GM19025 (cell line): ENCODE results near the gene CMTM1.
"Not testable (repeated sequence)": the region's sequence is repeated elsewhere in the genome, so short reads cannot be mapped to it uniquely, and the experiment has no call there.

Experiments used
- ATAC-seq: cut with Tn5 transposase; IDR thresholded peaks from one replicate; pipeline ENCODE4 v1.9.1; 2021; ENCODE audit warnings: mild to moderate bottlenecking, low read depth, moderate library complexity; ENCODE audit not compliant: unreplicated experiment

Gene CMTM1

DNA sequence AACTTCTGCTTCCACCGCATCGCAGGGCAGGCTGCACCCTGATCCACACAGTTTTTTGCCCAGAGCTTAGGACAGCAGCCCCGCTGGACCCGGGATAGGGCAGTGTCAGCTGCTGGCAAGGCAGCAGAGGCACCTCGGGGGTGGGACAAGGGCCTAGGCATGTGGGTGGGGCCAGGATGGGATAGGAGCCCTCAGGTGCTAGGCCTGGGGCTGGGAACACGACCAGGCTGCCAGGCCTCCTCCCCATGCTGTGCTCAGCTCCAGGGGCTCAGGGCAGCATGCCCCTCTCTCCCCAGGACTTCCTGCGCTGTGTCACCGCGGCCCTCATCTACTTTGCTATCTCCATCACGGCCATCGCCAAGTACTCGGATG is 42.9 kb downstream of the CMTM1 start:
- no peak for ATAC-seq

- no peak for ATAC-seq
Measured at GRCh38 chr16:66610111-66610820, 44.0 kb downstream of the CMTM1 start.

- not testable (repeated sequence) for ATAC-seq
Measured at GRCh38 chr16:66611911-66612310, 45.7 kb downstream of the CMTM1 start.

DNA sequence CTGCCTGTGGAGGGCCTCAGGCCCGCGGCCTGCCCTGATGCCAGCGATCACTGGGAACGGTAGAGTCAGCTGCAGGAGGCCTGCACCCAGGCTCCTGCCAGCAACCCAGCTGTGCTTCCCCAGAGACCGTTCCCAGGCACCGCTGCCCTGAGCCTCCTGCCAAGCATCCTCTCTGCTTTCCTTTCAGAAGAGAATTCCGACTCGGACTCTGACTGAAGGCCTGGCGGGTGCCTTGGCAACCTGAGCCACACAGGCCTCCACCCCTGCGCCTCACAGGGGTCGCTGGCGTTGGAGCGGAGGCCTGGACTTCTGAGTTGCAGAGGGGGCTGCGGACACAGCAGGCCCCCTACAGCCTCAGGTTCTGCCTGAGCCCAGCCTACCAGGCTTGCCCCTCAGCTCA is 46.2 kb downstream of the CMTM1 start:
- ATAC-seq = no peak

DNA sequence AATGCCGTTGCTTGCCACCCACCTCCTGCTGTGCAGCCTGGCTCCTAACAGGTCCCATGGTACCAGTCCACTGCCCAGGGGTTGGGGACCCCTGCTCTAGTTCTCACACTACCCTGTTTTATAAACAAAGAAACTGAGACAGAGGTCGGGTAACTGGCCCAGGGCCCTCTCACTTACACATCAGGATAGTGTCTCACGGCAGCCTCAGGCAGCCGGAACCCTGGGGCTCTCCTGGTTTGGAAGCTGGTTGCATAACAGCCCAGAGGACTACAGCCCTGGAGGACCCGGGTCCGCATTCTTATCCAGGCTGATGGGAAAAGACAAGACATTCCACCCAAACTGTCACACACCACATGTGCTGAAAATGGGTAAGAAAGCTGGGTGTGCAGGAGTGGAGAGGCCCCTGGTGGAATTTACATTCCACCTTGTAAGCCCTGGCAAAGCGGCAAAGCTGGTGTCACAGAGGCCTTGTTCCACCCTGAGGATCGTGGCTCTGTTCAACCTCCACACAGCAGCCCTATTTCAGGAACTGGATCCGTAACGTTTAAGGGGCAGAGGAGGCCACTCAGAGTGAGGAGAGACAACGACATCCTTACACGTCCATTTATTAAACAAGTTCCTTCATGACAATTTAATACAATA is 48.0 kb downstream of the CMTM1 start:
- ATAC-seq = no peak

DNA sequence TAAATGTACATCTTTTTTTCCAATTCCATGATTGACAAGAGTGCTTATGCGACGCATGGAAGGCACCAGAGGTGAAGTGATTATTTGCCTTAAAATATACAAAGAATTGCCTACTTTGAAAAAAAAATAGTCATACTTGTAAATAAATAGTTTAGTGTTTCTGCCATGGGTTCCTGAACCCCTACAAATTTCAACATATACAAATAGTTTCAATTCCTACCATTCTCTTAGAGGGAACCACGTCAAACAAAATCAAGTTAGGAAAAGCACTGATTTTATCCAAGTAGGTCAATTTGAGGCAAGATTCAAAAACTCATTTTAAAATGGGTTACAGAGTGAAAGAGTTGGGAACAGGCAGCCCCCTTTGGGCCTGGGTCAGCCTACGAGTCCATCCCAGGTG is 49.9 kb downstream of the CMTM1 start:
- no peak for ATAC-seq

DNA sequence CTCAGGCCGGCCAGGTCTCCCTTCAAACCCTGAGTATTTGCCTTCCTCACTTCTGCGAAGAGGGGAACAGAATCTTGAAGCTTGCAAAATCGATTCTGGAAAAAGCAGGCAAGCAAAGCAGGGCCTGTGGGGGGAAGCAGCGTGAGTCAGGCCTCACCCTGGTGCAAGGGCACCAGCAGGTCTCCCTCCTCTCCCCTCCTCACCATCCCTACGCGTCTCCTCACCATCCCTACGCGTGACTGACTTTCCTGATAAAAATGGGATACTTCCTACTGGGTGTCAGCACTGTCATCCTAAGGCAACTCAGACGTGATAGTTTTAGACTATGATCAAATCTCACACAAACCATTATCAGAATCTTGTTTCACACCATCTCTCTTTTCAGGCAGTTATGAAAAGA is 50.4 kb downstream of the CMTM1 start:
- ATAC-seq = no peak

GRCh38 chr16:66617010-66617434 is 50.8 kb downstream of the CMTM1 start:
- ATAC-seq = no peak

GRCh38 chr16:66617728-66618127 is 51.5 kb downstream of the CMTM1 start:
- ATAC-seq = no peak

- no peak for ATAC-seq
Measured at GRCh38 chr16:66618588-66619375, 52.5 kb downstream of the CMTM1 start.

DNA sequence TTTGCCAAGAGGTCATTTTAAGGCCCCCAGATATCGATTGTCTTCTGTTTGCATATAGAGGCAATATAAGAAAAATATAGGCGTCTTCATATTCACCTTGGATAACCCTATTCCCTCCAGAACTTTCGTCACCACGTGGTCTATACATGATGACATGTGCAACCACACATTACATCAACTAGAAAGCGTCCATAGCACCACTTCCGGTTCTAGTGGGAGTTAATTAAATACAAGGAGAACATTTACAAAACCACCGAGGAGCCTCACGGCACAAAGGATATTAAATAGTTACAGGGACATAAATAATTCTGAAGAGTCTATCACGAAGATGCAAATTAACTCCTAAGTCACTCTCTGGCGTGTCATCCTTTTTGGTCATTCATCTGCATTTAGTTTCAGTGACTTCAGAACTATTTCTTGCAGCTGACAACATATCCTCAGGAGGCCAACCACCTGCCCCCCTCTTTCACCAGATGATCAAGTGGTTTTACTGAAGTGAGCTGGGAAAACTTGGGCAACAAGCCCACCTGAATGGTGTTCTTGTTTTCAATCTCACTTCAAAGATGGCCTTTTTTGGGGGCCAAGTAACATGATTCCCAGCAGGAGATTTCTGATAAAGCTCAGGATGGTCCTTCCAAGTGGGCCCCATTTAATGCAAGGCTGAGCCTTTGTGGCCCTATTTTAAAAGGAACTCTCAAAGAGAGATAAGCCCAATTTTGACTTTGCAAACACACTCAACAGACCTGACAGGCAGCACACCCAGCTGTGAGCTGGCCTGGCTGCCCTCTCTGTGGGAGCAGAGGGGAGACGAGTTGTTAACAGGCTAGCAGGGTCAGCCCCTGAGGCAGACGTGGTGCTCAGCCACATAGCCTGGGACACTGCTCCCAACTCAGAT is 53.5 kb downstream of the CMTM1 start:
- no peak for ATAC-seq

DNA sequence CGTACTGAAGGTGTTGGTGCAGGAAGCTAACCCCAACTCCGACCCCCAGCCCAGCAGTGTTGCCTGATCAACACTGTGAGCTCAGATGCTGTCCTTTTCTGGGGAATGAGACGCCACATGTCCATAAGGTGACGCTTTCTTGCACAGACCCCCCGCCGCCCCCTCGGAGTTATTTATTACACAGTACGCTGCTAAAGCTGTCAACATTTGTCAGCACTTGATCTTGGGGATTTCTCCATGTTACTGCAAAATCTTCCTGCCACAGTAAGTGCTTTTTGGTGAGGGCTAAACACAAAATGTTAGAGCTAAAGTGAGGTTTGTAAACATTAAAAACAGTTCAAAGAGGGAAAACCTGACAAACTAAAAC is 54.2 kb downstream of the CMTM1 start:
- no peak for ATAC-seq

DNA sequence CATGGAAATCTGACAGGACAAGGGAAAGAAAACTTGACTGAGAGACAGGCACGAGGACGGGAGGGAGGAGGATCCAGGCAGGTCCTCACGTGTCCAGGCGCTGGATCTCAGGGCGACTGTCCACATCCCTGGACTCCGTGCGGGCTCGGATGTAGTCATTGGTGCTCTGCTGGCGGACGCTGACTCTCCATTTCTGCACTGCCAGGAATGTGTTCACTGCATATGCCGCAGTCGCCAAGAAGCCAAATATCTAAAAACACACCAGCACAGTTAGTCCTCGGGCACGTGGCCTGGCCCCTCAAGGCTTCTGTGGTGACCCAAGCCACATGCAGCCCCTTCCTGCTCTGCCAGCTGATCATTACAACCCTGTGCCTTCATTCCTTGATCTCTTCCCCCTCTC is 55.7 kb downstream of the CMTM1 start:
- ATAC-seq = no peak

GRCh38 chr16:66622863-66623262 is 56.6 kb downstream of the CMTM1 start:
- ATAC-seq = no peak

DNA sequence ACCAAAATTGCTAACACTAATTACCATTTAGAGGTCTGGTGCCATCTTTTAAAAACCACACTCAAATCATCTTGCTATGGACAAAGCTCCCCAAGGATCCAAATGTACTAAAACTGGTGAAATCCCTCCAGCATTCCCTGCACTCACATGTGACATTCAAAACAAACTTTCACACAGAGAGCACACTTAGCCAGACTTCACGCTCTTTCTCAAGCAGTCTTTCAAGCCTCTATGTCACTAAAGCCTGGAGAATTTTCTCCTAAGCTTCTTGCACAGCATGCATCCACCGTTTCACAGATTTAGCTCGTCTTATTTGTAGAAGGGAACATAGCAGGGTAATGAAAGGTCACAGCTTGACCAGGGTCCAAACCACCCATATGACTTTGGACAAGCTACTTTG is 57.5 kb downstream of the CMTM1 start:
- no peak for ATAC-seq

GRCh38 chr16:66627611-66628378 is 61.6 kb downstream of the CMTM1 start:
- ATAC-seq = not testable (repeated sequence)
